ENCODE data around the gene PXT1.

PXT1 gene

GRCh38 chr6:36346486-36347273, 96.0 kb downstream of the PXT1 start:
- no peak for DNase-seq (ENCODE audit: low read depth in 2 of 2)

- no peak for DNase-seq (ENCODE audit: low read depth in 2 of 2)
Measured at GRCh38 chr6:36345681-36346466, 96.8 kb downstream of the PXT1 start.

- DNase-seq (ENCODE audit: low read depth in 2 of 2) = no peak
Measured at GRCh38 chr6:36343109-36343680, 99.5 kb downstream of the PXT1 start.

DNA sequence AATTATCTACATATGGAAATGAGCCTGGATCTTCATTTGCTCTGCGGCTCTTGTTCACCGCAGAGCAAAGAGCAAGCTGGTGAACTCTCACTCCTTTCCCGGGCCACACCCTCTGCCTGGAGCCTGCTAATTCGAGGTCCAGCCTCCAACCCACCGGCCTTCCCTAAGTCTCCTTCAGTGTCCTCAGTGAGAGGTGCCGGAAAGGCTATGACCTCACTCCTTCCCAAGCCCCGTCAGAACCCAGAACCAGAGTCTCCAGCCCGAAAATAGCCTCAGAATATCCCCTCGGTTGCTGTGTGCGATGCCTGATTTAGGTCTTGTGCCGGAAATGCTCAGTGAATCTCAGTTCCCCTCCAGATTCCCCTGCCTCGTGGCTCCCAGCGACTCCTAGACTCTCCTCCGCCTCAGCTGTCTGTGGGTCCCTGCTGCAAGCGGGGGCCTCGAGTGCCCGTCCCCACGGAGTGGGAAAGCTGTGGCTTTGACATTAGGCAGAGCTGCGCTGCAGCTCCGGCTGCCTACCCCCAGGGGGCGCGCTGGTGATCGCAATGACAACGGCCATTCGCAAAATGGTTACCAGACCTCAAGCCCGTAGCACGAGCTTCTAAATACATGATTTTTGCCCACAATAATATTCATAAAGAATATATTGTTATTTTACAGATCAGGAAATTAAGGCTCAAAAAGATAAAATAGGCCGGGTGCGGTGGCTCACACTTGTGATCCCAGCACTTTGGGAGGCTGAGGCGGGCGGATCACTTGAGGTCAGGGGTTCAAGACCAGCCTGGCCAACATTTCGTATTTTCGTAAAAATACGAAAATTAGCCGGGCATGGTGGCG, 101.8 kb downstream of the PXT1 start:
- peak; percentile 44 to 65 for DNase-seq (ENCODE audit: low read depth in 2 of 2)

All from stimulated activated CD4-positive, alpha-beta T cell treated with anti-CD3 and anti-CD28 coated beads, Interleukin-12 subunit alpha, Interleukin-12 subunit beta, amount 100 ng/mL, for 24 hours (primary cell).